Fibroblast of villous mesenchyme (primary cell): ENCODE measurements around the gene SYCP2L. TPM values are rescaled to one million over a fixed set of nuclear protein-coding genes. Genes with fewer than 3 reads are reported as not detected.

Experiments used
- DNase-seq: peaks from one replicate; pipeline ENCODE4 v3.0.0-alpha.2; 2010; ENCODE audit warnings: low read depth
- H3K4me3 ChIP-seq: 2 replicates; pipeline ENCODE4 v1.5.1; 2011; ENCODE audit warnings: low read depth, mild to moderate bottlenecking, low read length
- CTCF ChIP-seq: IDR thresholded peaks from 2 replicates; pipeline ENCODE4 v1.5.1; 2012; ENCODE audit warnings: low read depth, mild to moderate bottlenecking, low read length; ENCODE audit not compliant: insufficient read depth
- total RNA-seq: library from RNA; depleted of rRNA; stranded (reverse); fragments of >200 nt; gene quantifications from 2 replicates; pipeline ENCODE4 v1.2.3, GENCODE V29; 2012

Gene SYCP2L
- total RNA-seq, 1 donor: not detected

DNA sequence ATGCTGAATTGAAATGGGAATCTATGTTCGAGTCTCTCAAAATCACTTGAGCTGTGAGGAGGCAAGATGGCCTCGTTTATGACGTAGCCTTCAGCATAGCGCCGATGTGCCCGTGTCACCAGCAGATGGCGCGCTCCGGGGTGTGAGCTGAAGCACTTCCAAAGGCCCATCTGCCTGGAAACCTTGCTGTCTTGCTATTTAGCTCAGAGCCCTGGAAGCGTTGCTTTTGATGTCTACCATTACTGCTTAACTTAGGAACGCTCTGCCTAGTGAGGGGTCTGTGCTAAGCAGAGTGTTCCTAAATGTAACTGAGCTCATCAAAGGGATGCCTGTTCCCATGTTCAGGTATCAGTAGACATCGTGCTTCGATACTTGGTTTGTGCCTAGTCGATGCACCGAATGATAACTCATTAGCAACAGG lies 67.7 kb downstream of the SYCP2L start:
- TF ChIP-seq CTCF: peak; percentile 93
- peak; percentile 83 for DNase-seq
- no peak overlapping the region for H3K4me3 ChIP-seq

DNA sequence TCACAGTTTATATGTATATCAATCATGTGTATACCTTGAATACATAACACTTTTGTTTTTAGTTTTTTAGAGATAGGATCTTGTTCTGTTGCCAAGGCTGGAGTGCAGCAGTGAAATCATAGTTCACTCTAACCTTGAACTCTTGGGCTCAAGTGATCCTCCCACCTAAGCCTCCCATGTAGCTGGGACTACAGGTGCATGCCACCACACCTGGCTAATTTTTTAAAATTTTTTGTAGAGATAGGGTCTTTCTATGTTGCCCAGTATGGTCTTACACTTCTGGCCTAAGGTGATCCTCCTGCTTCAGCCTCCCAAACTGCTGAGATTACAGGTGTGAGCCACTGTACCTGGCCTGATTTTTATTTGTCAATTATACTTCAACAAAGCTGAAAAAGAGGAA lies 69.9 kb downstream of the SYCP2L start:
- no peak overlapping the region for H3K4me3 ChIP-seq
- no peak for DNase-seq
- no peak for TF ChIP-seq CTCF

DNA sequence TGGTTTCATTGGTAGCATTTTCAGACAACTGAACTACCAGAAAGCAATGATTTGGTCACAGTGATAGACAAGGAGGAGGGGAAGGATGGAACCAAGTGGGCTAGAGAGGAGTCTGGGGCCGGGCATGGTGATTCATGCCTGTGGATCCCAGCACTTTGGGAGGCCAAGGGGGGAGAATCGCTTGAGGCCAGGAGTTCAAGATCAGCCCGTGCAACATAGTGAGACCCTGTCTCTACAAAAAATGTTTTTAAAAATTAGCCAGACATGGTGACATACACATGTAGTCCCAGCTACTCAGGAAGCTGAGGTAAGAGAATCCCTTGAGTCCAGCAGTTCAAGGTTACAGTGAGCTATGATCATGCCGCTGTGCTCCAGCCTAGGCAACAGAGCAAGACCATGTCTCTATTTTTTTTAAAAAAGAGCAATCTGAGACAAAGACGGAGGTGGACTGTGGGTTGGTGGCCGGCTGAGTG lies 70.6 kb downstream of the SYCP2L start:
- no peak overlapping the region for H3K4me3 ChIP-seq
- no peak for DNase-seq
- no peak for TF ChIP-seq CTCF

- no peak for DNase-seq
- TF ChIP-seq CTCF: no peak
- H3K4me3 ChIP-seq: no peak overlapping the region
Observed at GRCh38 chr6:10960171-10960570, 73.3 kb downstream of the SYCP2L start.

GRCh38 chr6:10961837-10962236 lies 75.0 kb downstream of the SYCP2L start:
- DNase-seq: no peak
- TF ChIP-seq CTCF: peak; percentile 14
- no peak overlapping the region for H3K4me3 ChIP-seq

DNA sequence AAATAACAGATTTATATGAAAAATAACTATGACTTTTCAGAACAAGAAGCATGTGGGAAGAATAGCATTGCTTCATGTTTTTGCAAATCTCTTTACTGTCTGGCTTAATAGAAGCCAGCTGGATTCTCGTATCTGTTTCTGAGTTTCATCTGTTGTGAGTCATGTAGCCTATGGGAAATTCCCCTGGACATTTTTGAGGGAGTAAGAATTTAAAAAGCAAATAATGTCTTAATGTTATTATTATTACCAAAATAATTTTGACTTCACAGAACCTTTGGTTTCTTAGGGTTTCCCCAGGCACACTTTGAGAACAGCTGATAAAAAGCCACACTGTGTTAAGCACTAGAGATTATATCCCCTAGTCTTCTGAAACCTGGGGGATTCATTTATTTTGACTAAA lies 75.8 kb downstream of the SYCP2L start:
- DNase-seq: peak; percentile 93
- TF ChIP-seq CTCF: no peak
- H3K4me3 ChIP-seq: no peak overlapping the region

DNA sequence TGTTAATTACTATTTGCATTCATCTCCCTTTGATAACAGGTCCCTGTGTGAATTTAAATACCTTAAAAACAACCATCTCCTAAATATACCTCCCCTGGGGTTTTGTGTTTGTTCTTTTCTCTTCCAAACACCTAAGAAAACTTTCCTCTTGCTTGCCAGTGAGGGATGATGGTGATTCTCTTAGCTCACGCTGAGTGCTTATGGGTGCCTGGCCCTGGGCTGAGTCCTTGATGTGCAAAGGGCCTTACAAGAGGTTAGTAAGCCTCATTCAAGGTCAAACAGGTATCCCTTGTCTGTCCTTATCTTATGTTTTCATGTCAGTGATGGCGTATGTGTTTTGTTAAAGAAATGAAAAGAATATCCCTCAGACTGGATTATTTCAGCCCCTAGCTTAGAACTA lies 76.3 kb downstream of the SYCP2L start:
- H3K4me3 ChIP-seq: no peak overlapping the region
- no peak for TF ChIP-seq CTCF
- no peak for DNase-seq
